GM12878 (cell line): Measurements from ENCODE around the gene MCMBP. TPM values are rescaled to one million over a fixed set of nuclear protein-coding genes. Genes with fewer than 3 reads are reported as not detected.

Experiments used
- ATAC-seq: fragments of 200-7000 bp; cut with Tn5 transposase; 3 replicates; pipeline ENCODE4 v1.9.1; 2020; ENCODE audit warnings: mild to moderate bottlenecking, moderate library complexity
- BruUV-seq: library from RNA; stranded (reverse); fragments of 400-500 nt; replicated peaks from 2 replicates; lab custom pipeline; 2021; lab: Mats Ljungman, UMichigan
- CTCF ChIA-PET: fragments of 300-600 bp; sonication (Branson Sonifier 250); formaldehyde crosslinking; extraction: SDS; loops from one replicate; lab custom pipeline; 2021; ENCODE audit warnings: inconsistent platforms; lab: Yijun Ruan, JAX
- POLR2A ChIA-PET: fragments of 350-600 bp; formaldehyde crosslinking; extraction: SDS; loops from one replicate; lab custom pipeline; 2021; ENCODE audit warnings: inconsistent platforms; lab: Charles Lee
- RAD21 ChIA-PET: fragments of 300-600 bp; sonication (Branson Sonifier 250); formaldehyde crosslinking; loops from one replicate; lab custom pipeline; 2023; ENCODE audit warnings: antibody characterized with exemption; ENCODE audit not compliant: unreplicated experiment; lab: Charles Lee
- SMC1A ChIA-PET: fragments of 300-600 bp; sonication (Branson Sonifier 250); formaldehyde crosslinking; loops from one replicate; lab custom pipeline; 2023; ENCODE audit not compliant: unreplicated experiment, uncharacterized antibody; lab: Charles Lee
- DNase-seq: peaks from one replicate; pipeline ENCODE4 v3.0.0-alpha.2; 2011; ENCODE audit warnings: low read depth, low spot score
- FAIRE-seq: peaks from 3 replicates; lab custom pipeline; 2011; peaks lifted over from hg19 to GRCh38; lab: Jason Lieb, UNC
- H2AFZ ChIP-seq: 2 replicates; pipeline ENCODE4 v1.6.0; 2011; ENCODE audit warnings: low read depth, low read length, control low read depth; ENCODE audit not compliant: control insufficient read depth
- H3K27ac ChIP-seq: 2 replicates; pipeline ENCODE4 v1.5.1; 2011; ENCODE audit warnings: control low read depth; ENCODE audit not compliant: control insufficient read depth, insufficient read depth
- H3K27me3 ChIP-seq, 2 experiments: replicated peaks in 1 of 2; 2 replicates each; pipeline versions ENCODE4 v1.6.0 to v1.6.1; 2011; ENCODE audit warnings: low read length in 1 of 2; ENCODE audit not compliant: control insufficient read depth in 2 of 2, insufficient read depth in 2 of 2
- H3K36me3 ChIP-seq, 2 experiments: 2 replicates each; pipeline ENCODE4 v1.5.1; 2011; ENCODE audit warnings: low read length in 1 of 2; ENCODE audit not compliant: control insufficient read depth in 2 of 2, insufficient read depth in 2 of 2
- H3K4me1 ChIP-seq: 2 replicates; pipeline ENCODE4 v1.6.1; 2011; ENCODE audit warnings: mild to moderate bottlenecking, low read length, moderate library complexity, mixed read lengths; ENCODE audit not compliant: control insufficient read depth, insufficient read depth
- H3K4me2 ChIP-seq: 2 replicates; pipeline ENCODE4 v1.6.0; 2011; ENCODE audit warnings: control low read depth; ENCODE audit not compliant: control insufficient read depth, insufficient read depth
- H3K4me3 ChIP-seq: fragments of 200-600 bp; sonication (generic); 2 replicates; pipeline ENCODE4 v1.5.1; 2016
- H3K79me2 ChIP-seq: 2 replicates; pipeline ENCODE4 v1.6.0; 2011; ENCODE audit warnings: low read length; ENCODE audit not compliant: control insufficient read depth, insufficient read depth
- H3K9ac ChIP-seq: 2 replicates; pipeline ENCODE4 v1.8.0; 2011; ENCODE audit warnings: low read length, control low read depth, mixed read lengths; ENCODE audit not compliant: control insufficient read depth, insufficient read depth
- H3K9me3 ChIP-seq: replicated peaks from 3 replicates; pipeline ENCODE4 v1.5.1; 2011; ENCODE audit warnings: mild to moderate bottlenecking, low read length; ENCODE audit not compliant: control insufficient read depth, insufficient read depth
- H4K20me1 ChIP-seq: 2 replicates; pipeline ENCODE4 v1.6.0; 2011; ENCODE audit not compliant: control insufficient read depth, insufficient read depth
- ASH2L ChIP-seq: fragments of 300-600, 200-600 bp; sonication (generic); IDR thresholded peaks from 2 replicates; pipeline ENCODE4 v1.6.1; 2017; ENCODE audit warnings: low read depth, mild to moderate bottlenecking, borderline replicate concordance
- GATAD2B ChIP-seq: fragments of 450-650 bp; conservative IDR thresholded peaks from 2 replicates; pipeline ENCODE4 v1.6.1; 2017; ENCODE audit warnings: low read depth, mild to moderate bottlenecking, moderate library complexity
- KAT2A ChIP-seq: conservative IDR thresholded peaks from 2 replicates; pipeline ENCODE4 v1.6.1; 2011; ENCODE audit warnings: low read depth, low read length; ENCODE audit not compliant: control insufficient read depth
- NFIC ChIP-seq: IDR thresholded peaks from 2 replicates; pipeline ENCODE4 v1.6.1; 2012; ENCODE audit warnings: low read depth, mild to moderate bottlenecking, inconsistent platforms, low read length, moderate library complexity
- RAD21 ChIP-seq: IDR thresholded peaks from 2 replicates; pipeline ENCODE4 v1.6.1; 2011; ENCODE audit warnings: mild to moderate bottlenecking, low read depth, low read length, moderate library complexity; ENCODE audit not compliant: insufficient read depth
- RELB ChIP-seq: fragments of 450-650 bp; IDR thresholded peaks from 2 replicates; pipeline ENCODE4 v1.6.1; 2017; ENCODE audit warnings: low read depth, mild to moderate bottlenecking, moderate library complexity
- SPI1 ChIP-seq: IDR thresholded peaks from 2 replicates; pipeline ENCODE4 v1.6.1; 2011; ENCODE audit warnings: low read depth, mild to moderate bottlenecking, low read length, moderate library complexity, borderline replicate concordance; ENCODE audit not compliant: insufficient read depth
- USF2 ChIP-seq: IDR thresholded peaks from 2 replicates; pipeline ENCODE4 v1.6.1; 2011; ENCODE audit warnings: low read depth, low read length, improper control_type of control experiment, borderline replicate concordance
- ZNF384 ChIP-seq: IDR thresholded peaks from 2 replicates; pipeline ENCODE4 v1.6.1; 2012; ENCODE audit warnings: low read depth, mild to moderate bottlenecking, low read length, improper control_type of control experiment, borderline replicate concordance
- WGBS: methylation state at CpG from one replicate; pipeline ENCODE4 v1.1.6; 2016; ENCODE audit warnings: low lambda C conversion rate; ENCODE audit not compliant: insufficient replicate concordance, insufficient coverage; ENCODE audit errors: missing lambda C conversion rate; 5-methylcytosine and 5-hydroxymethylcytosine counted together
- in situ Hi-C: fragments of 300-500 bp; cut with MboI; formaldehyde crosslinking; loops from 9 replicates; pipeline ENCODE4 v1.14.3; 2018; ENCODE audit warnings: mixed read lengths
- intact Hi-C: fragments of 100-400 bp; cut with micrococcal nuclease; formaldehyde crosslinking; loops from one replicate; pipeline ENCODE4 v1.14.2; 2022; ENCODE audit not compliant: unreplicated experiment
- polyA plus RNA-seq, 11 experiments: library from polyadenylated mRNA; depleted of rRNA in 4 of 11; unstranded in 6 of 11; stranded (reverse) in 5 of 11; fragments of >200 nt; fragmentation: Nextera tagmentation in 4 of 11; fragmentation: Illumina TruSeq in 1 of 11; extraction: Ambion mirVana in 4 of 11; extraction: Trizol in 1 of 11; gene quantifications; 1 replicate in 1 of 11; 2 replicates in 10 of 11; pipeline versions ENCODE4 v1.2.1 to v1.2.3, GENCODE V29; 2011 to 2016; ENCODE audit warnings: inconsistent platforms in 2 of 11, missing spikeins in 2 of 11, low read depth in 1 of 11
- total RNA-seq, 4 experiments: library from RNA; depleted of rRNA in 3 of 4; stranded (reverse); fragments of >200 nt in 3 of 4; fragmentation: Illumina TruSeq in 1 of 4; extraction: Trizol in 1 of 4; gene quantifications; 2 replicates each; pipeline versions ENCODE4 v1.2.1 to v1.2.3, GENCODE V29; 2013 to 2021

The MCMBP gene
- total and polyA plus RNA-seq, 10 of the 15 experiments (the other 5 are each of a cell fraction or from before 2014, with no cell fraction given) = 7.6 to 93.1 (median 75.7) TPM

- H3K9ac ChIP-seq = no peak overlapping the region
- ATAC-seq (peak; percentile 86), DNase-seq (peak; percentile 13), FAIRE-seq (peak; percentile 96)
- H3K36me3 ChIP-seq = peaks cover 3 to 29% of the 10 kb centered on the region in 2 experiments
- H4K20me1 ChIP-seq = no peaks in the 10 kb centered on the region
- peak overlapping the region; percentile 28 for H3K4me2 ChIP-seq
- H3K9me3 ChIP-seq = no peaks in the 10 kb centered on the region
- CTCF ChIA-PET = interaction anchor here (1.2 to 1.6 kb wide), 2 partner anchors 60 to 62 kb away, joined by 3 to 6 read pairs; no protein-coding TSS in a partner anchor
- 3% methylated on average over 1 of the region's 1 CpG for WGBS
- no peaks in the 10 kb centered on the region for H3K79me2 ChIP-seq
- intact Hi-C loops = loop anchor here (5.0 kb wide), 1 partner anchor 233 kb away; no protein-coding TSS in a partner anchor
- in situ Hi-C loops = no loop called here
- TF ChIP-seq GATAD2B (no peak), USF2 (no peak), SPI1 (peak; percentile 16; the same call in 1 of the 2 replicates), KAT2A (no peak), RAD21 (no peak), ZNF384 (peak; percentile 85), ASH2L (0 out of 2 replicates have a peak, but pooled peaks have one; percentile 73), NFIC (peak; percentile 34; the same call in 1 of the 2 replicates), RELB (0 out of 2 replicates have a peak, but pooled peaks have one; percentile 31)
- peak overlapping the region; percentile 75 for H3K27ac ChIP-seq
- H3K27me3 ChIP-seq = no peaks in the 10 kb centered on the region
- POLR2A ChIA-PET = no interaction called here
- RAD21 ChIA-PET = interaction anchor here (1.6 to 3.1 kb wide), 3 partner anchors 27 to 60 kb away, joined by 3 to 13 read pairs (median 7); partner anchors contain the start of genes MCMBP and SEC23IP
- H3K4me1 ChIP-seq = peaks cover 8% of the 10 kb centered on the region
- BruUV-seq = no TSS peak
- 0 out of 2 replicates have a peak overlapping the region, but pooled peaks have one; percentile 10 for H3K4me3 ChIP-seq
- SMC1A ChIA-PET = interaction anchor here (1.0 to 2.3 kb wide), 7 partner anchors 13 to 417 kb away, joined by 3 to 6 read pairs (median 5); partner anchors contain the start of gene SEC23IP
- no peak overlapping the region for H2AFZ ChIP-seq
Observed at GRCh38 chr10:119919826-119920225, 47.2 kb upstream of the MCMBP start.
